ENCODE data around the gene ATP6AP1. TPM values are rescaled to one million over a fixed set of nuclear protein-coding genes. Genes with fewer than 3 reads are reported as not detected.
A peak's percentile ranks its signal among the peaks of the same experiment; 100 is the strongest.

Gene ATP6AP1
- total RNA-seq, 3 donors from 2014 or later (not counting 1 experiment from before 2014, with no cell fraction given) = 62.4 to 71.7 (median 65.9) TPM

DNA sequence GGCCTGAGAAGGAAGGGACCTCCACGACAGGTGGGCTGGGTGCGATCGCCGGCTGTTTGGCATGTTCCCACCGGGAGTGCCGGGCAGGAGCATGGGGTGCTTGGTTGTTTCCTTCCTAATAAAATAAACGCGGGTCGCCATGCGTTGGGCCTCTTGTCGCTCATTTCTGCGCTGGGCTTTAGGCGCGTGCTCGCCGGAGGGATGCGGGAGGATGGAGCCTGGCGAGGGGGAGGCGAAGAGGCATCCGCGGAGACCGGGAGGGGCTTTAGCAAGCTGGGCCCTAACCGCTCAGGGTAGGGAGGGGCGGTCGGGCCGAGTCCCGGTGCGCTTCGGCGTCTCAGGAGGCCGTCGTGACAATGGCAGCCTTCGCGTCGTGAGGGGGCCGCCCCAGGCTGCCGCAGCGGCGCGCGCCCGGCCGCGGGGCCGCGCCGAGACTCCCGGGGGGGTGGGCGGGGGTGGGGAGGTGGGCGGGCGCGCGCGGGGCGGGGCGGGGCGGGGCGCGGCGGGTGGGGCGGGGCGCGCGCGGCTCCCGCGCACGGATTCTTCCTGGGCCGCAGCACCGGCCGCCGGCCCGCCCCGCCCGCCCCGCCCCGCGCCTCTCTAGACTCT is 8.0 kb downstream of the ATP6AP1 start:
- Mint-ChIP-seq H3K4me3 (peak overlapping the region; percentile 56), H3K36me3 (no peaks in the 10 kb centered on the region), H3K27me3 (ENCODE audit: low read depth in 2 of 2) (no peaks in the 10 kb centered on the region), H3K27ac (peak overlapping the region; percentile 81 to 85), H3K4me1 (peaks cover 6 to 10% of the 10 kb centered on the region in 2 donors), H3K9me3 (no peaks in the 10 kb centered on the region)
- H3K27ac ChIP-seq (ENCODE audit: low read length) = peak overlapping the region; percentile 81
- peak overlapping the region; percentile 30 for H3K4me3 ChIP-seq (ENCODE audit: low read length)
- H3K9me3 ChIP-seq (ENCODE audit: control insufficient read depth, insufficient read depth, low read length) = no peaks in the 10 kb centered on the region
- ATAC-seq (peak; percentile 79 to 82 (median 79)), DNase-seq (peak; percentile 41 to 85)
- 12% methylated on average over 49 of the region's 78 CpGs for WGBS (ENCODE audit: insufficient coverage)
- H3K36me3 ChIP-seq (ENCODE audit: control insufficient read depth, insufficient read depth, low read length) = peaks cover 31% of the 10 kb centered on the region
- peaks cover 29% of the 10 kb centered on the region for H3K4me1 ChIP-seq (ENCODE audit: control insufficient read depth, insufficient read depth, low read length)
- H3K27me3 ChIP-seq (ENCODE audit: control insufficient read depth, insufficient read depth, low read length) = no peaks in the 10 kb centered on the region
- intact Hi-C loops (cut with micrococcal nuclease) = no loop called here
- TF ChIP-seq, protein P1, sequence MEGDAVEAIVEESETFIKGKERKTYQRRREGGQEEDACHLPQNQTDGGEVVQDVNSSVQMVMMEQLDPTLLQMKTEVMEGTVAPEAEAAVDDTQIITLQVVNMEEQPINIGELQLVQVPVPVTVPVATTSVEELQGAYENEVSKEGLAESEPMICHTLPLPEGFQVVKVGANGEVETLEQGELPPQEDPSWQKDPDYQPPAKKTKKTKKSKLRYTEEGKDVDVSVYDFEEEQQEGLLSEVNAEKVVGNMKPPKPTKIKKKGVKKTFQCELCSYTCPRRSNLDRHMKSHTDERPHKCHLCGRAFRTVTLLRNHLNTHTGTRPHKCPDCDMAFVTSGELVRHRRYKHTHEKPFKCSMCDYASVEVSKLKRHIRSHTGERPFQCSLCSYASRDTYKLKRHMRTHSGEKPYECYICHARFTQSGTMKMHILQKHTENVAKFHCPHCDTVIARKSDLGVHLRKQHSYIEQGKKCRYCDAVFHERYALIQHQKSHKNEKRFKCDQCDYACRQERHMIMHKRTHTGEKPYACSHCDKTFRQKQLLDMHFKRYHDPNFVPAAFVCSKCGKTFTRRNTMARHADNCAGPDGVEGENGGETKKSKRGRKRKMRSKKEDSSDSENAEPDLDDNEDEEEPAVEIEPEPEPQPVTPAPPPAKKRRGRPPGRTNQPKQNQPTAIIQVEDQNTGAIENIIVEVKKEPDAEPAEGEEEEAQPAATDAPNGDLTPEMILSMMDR (IDR thresholded peaks at IDR 0.05) = no peak

DNA sequence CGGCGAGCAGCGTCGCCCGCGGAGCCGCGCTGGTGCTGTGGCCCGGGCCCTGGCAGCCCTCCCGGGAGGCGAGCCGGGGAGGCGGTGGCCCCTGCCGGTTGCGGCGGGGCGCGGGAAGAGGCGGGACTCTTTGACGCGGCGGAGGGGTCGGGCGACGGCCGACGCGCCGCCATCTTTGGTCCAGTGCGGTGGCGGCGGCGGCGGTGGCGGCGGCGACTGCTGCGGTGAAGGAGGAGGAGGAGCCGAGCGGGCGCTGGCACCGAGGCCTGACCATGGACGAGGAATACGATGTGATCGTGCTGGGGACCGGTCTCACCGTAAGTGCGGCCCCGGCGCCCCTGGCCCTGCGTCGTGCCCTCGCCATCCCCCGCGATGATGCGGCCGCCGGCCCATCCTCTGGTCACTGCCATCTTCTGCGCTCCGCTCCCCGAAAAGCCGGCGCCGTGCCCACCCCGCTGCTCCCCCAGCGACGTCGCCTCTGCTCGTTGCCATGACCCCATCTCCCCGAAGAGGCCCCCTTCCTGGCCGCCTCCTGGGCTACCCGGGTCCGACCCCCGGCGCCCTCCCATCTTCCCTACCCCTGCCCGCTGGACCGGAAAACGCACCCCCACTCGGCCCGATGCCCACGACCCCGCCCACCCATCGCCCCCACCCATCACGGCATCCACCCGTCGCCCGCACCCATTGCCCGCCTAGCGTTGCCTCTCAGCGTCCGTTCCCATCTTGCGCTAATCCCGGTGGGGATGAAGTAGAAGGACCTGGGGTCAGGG is 8.7 kb downstream of the ATP6AP1 start, which contains the start of gene GDI1:
TSS of gene GDI1 (plus strand) at position 172 of the 770 bp plus-strand sequence. CDS start at position 273, 101 bp downstream.
- Mint-ChIP-seq H3K9me3 (no peaks in the 10 kb centered on the region), H3K36me3 (no peaks in the 10 kb centered on the region), H3K27ac (peak within 1 kb of the TSS; percentile 81 to 85), H3K4me1 (peaks cover 6 to 10% of the 10 kb centered on the region in 2 donors), H3K27me3 (ENCODE audit: low read depth in 2 of 2) (no peaks in the 10 kb centered on the region), H3K4me3 (peak within 1 kb of the TSS; percentile 80)
- TF ChIP-seq, protein P1 (IDR thresholded peaks at IDR 0.05) = no peak
- H3K4me3 ChIP-seq (ENCODE audit: low read length) = peak within 1 kb of the TSS; percentile 53
- H3K4me1 ChIP-seq (ENCODE audit: control insufficient read depth, insufficient read depth, low read length) = peaks cover 23% of the 10 kb centered on the region
- H3K27ac ChIP-seq (ENCODE audit: low read length) = peak within 1 kb of the TSS; percentile 81
- ATAC-seq = peak; percentile 74 to 82 (median 75)
- H3K9me3 ChIP-seq (ENCODE audit: control insufficient read depth, insufficient read depth, low read length) = no peaks in the 10 kb centered on the region
- under 1% methylated on average over 85 of the region's 93 CpGs for WGBS (ENCODE audit: insufficient coverage)
- no peaks in the 10 kb centered on the region for H3K27me3 ChIP-seq (ENCODE audit: control insufficient read depth, insufficient read depth, low read length)
- intact Hi-C loops (cut with micrococcal nuclease) = no loop called here
- peaks cover 30% of the 10 kb centered on the region for H3K36me3 ChIP-seq (ENCODE audit: control insufficient read depth, insufficient read depth, low read length)
- peak; percentile 67 to 72 for DNase-seq

DNA sequence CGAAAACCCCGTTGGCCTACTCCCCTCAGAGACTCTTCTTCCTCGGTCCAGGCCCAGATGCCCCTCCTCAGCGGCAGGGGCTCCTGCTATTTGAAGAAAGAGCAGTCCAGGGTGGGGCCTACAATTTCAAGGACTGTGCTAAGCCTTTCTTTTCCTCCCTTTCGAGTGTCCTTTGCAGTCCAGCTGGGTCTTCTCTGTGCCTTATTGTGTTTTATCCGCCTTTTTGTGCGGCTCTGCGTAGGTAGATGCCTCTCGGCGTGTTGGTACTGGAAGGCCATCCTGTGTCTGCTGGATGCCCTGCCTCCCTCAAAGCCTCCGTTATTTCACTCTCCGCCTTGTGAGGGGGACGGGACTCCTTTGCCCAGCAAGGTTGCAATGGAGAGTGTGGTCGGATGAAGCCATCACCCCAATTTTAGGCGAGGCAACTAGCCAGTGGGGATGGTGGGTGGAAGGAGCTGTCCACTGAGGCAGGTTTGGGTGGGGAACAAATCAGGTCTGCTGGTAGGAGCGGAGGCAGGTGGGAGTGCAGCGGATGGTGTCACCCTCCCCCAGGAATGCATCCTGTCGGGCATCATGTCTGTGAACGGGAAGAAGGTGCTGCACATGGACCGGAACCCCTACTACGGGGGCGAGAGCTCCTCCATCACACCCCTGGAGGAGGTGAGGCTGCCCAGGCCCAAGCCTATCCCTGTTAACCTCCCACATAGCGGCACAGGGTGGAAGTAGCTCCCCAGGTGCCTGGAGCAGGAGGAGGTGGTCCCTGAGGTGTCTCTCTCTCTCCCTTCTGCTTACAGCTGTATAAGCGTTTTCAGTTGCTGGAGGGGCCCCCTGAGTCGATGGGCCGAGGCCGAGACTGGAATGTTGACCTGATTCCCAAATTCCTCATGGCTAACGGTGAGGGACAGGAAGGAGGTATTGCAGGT is 9.8 kb downstream of the ATP6AP1 start:
- no peaks in the 10 kb centered on the region for H3K9me3 ChIP-seq (ENCODE audit: control insufficient read depth, insufficient read depth, low read length)
- Mint-ChIP-seq H3K4me3 (peak overlapping the region; percentile 80), H3K9me3 (no peaks in the 10 kb centered on the region), H3K27me3 (ENCODE audit: low read depth in 2 of 2) (no peaks in the 10 kb centered on the region), H3K27ac (peak overlapping the region; percentile 54 to 75), H3K36me3 (no peaks in the 10 kb centered on the region), H3K4me1 (peaks cover 6 to 11% of the 10 kb centered on the region in 2 donors)
- H3K4me1 ChIP-seq (ENCODE audit: control insufficient read depth, insufficient read depth, low read length) = peaks cover 24% of the 10 kb centered on the region
- TF ChIP-seq, protein P1 (IDR thresholded peaks at IDR 0.05) = no peak
- peak overlapping the region; percentile 53 for H3K4me3 ChIP-seq (ENCODE audit: low read length)
- WGBS (ENCODE audit: insufficient coverage) = 78% methylated on average over 24 of the region's 28 CpGs
- DNase-seq = peak in 1 of 2 donors; percentile 2
- intact Hi-C loops (cut with micrococcal nuclease) = no loop called here
- no peak for ATAC-seq
- H3K36me3 ChIP-seq (ENCODE audit: control insufficient read depth, insufficient read depth, low read length) = peaks cover 23% of the 10 kb centered on the region
- H3K27ac ChIP-seq (ENCODE audit: low read length) = no peak overlapping the region
- no peaks in the 10 kb centered on the region for H3K27me3 ChIP-seq (ENCODE audit: control insufficient read depth, insufficient read depth, low read length)
